MM.1S (cell line): ENCODE measurements around the gene ZNF346.

Experiments used
- DNase-seq: peaks from one replicate; pipeline ENCODE4 v3.0.0-alpha.2; 2015
- H2AFZ ChIP-seq: fragments of 300-600 bp; sonication (generic); 2 replicates; pipeline ENCODE4 v1.6.0; 2016; ENCODE audit warnings: antibody characterized with exemption, low read length
- H3F3A ChIP-seq: fragments of 300-600 bp; sonication (generic); 2 replicates; pipeline ENCODE4 v1.6.1; 2016; ENCODE audit warnings: mild to moderate bottlenecking, antibody characterized with exemption, low read length, moderate library complexity, mixed read lengths; ENCODE audit not compliant: insufficient read depth
- H3K27ac ChIP-seq: fragments of 300-600 bp; sonication (generic); 2 replicates; pipeline ENCODE4 v1.5.1; 2016; ENCODE audit warnings: mild to moderate bottlenecking, low read length
- H3K27me3 ChIP-seq: fragments of 300-600 bp; sonication (generic); replicated peaks from 2 replicates; pipeline ENCODE4 v1.6.0; 2016; ENCODE audit warnings: low read length; ENCODE audit not compliant: insufficient read depth
- H3K36me3 ChIP-seq: fragments of 300-600 bp; sonication (generic); replicated peaks from 2 replicates; pipeline ENCODE4 v1.6.1; 2016; ENCODE audit warnings: mild to moderate bottlenecking, low read length, mixed read lengths; ENCODE audit not compliant: insufficient read depth
- H3K4me1 ChIP-seq: fragments of 300-600 bp; sonication (generic); 2 replicates; pipeline ENCODE4 v1.6.1; 2016; ENCODE audit warnings: low read length, mixed read lengths
- H3K4me2 ChIP-seq: fragments of 300-600 bp; sonication (generic); 2 replicates; pipeline ENCODE4 v1.6.0; 2016; ENCODE audit warnings: low read depth, low read length
- H3K4me3 ChIP-seq: fragments of 300-600 bp; sonication (generic); 2 replicates; pipeline ENCODE4 v1.5.1; 2016; ENCODE audit warnings: low read length, mixed read lengths
- H3K79me2 ChIP-seq: fragments of 300-600 bp; sonication (generic); 2 replicates; pipeline ENCODE4 v1.6.1; 2016; ENCODE audit warnings: mixed run types, low read length, mixed read lengths
- H3K9ac ChIP-seq: fragments of 300-600 bp; sonication (generic); 2 replicates; pipeline ENCODE4 v1.6.1; 2016; ENCODE audit warnings: low read length, mixed read lengths
- H3K9me2 ChIP-seq: fragments of 300-600 bp; sonication (generic); replicated peaks from 2 replicates; pipeline ENCODE4 v1.6.1; 2016; ENCODE audit warnings: mild to moderate bottlenecking, low read length, mixed read lengths; ENCODE audit not compliant: insufficient read depth
- H3K9me3 ChIP-seq: fragments of 300-600 bp; sonication (generic); replicated peaks from 2 replicates; pipeline ENCODE4 v1.6.1; 2016; ENCODE audit warnings: mild to moderate bottlenecking, low read length, mixed read lengths; ENCODE audit not compliant: insufficient read depth
- H4K20me1 ChIP-seq: fragments of 300-600 bp; sonication (generic); 2 replicates; pipeline ENCODE4 v1.6.1; 2016; ENCODE audit warnings: mild to moderate bottlenecking, low read length, moderate library complexity, mixed read lengths; ENCODE audit not compliant: insufficient read depth
- CTCF ChIP-seq: fragments of 300-600 bp; sonication (generic); IDR thresholded peaks from 2 replicates; pipeline ENCODE4 v1.5.1; 2016; ENCODE audit warnings: antibody characterized with exemption, low read length, mixed read lengths
- EZH2 ChIP-seq: fragments of 300-600 bp; sonication (generic); optimal IDR thresholded peaks from 2 replicates; pipeline ENCODE3; 2017; ENCODE audit warnings: low read depth, mild to moderate bottlenecking, antibody characterized with exemption, low read length, mixed read lengths
- EZH2phosphoT487 ChIP-seq: fragments of 300-600 bp; sonication (generic); IDR thresholded peaks from 2 replicates; pipeline ENCODE4 v1.6.1; 2018; ENCODE audit warnings: antibody characterized with exemption, low read length

ZNF346 gene

DNA sequence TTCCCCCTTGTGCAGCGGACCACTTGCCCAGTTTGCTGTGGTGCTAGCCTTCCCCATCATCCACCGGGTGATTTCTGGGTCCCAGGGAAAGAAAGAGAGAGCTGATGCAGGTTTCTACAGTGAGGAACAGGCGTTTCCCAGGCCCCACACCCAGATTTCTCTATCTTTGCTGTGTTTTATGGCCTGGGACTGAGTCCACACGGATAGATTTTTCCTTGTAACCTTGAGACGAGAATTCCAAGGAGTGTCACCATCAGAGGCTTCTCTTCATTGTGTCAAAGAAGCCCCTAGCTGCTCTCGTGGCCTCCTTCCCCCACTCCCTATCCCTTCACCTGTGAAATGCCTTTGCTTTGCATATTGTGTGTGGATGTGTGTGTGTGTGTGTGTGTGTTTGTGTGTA lies 43.0 kb downstream of the ZNF346 start:
- Histone ChIP-seq H3K79me2 (no peaks in the 10 kb centered on the region), H3K9me2 (no peaks in the 10 kb centered on the region), H3K27ac (no peak overlapping the region), H3K27me3 (no peaks in the 10 kb centered on the region), H2AFZ (no peak overlapping the region), H3F3A (no peaks in the 10 kb centered on the region), H3K9me3 (no peaks in the 10 kb centered on the region), H3K4me3 (no peak overlapping the region), H3K4me2 (no peak overlapping the region), H3K9ac (no peak overlapping the region), H3K36me3 (no peaks in the 10 kb centered on the region), H3K4me1 (no peaks in the 10 kb centered on the region), H4K20me1 (no peaks in the 10 kb centered on the region)
- DNase-seq: no peak
- TF ChIP-seq EZH2 (no peak), CTCF (no peak), EZH2phosphoT487 (no peak)

- TF ChIP-seq EZH2phosphoT487: no peak
- no peak for TF ChIP-seq CTCF
- no peak for TF ChIP-seq EZH2
- Histone ChIP-seq H3K36me3 (no peaks in the 10 kb centered on the region), H3K4me3 (no peak overlapping the region), H3F3A (no peaks in the 10 kb centered on the region), H4K20me1 (no peaks in the 10 kb centered on the region), H3K9me3 (no peaks in the 10 kb centered on the region), H3K4me2 (no peak overlapping the region), H3K4me1 (no peaks in the 10 kb centered on the region), H3K27me3 (no peaks in the 10 kb centered on the region), H3K9ac (no peak overlapping the region), H3K27ac (no peak overlapping the region), H2AFZ (no peak overlapping the region), H3K79me2 (no peaks in the 10 kb centered on the region), H3K9me2 (no peaks in the 10 kb centered on the region)
- DNase-seq: no peak
Observed at GRCh38 chr5:177066224-177066623, 43.7 kb downstream of the ZNF346 start.

DNA sequence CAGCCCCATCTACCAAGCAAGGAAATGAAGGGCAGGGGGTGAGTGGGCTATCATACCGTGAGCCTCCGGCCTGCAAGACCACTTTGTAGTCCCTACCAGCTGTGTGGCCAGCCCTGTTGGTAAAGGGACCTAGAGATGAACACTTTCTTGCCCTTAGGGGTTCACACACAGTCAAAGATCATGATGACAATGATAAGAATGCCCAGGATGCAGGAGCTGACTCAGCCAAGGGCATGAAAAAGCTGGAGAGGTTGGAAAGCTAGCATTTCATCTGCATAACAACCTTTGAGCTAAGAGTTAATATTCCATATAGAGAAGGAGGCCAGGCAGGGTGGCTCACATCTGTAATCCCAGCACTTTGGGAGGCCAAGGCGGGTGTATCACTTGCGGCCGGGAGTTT lies 45.0 kb downstream of the ZNF346 start:
- no peaks in the 10 kb centered on the region for H3K9me2 ChIP-seq
- no peak overlapping the region for H3K4me2 ChIP-seq
- no peaks in the 10 kb centered on the region for H3K79me2 ChIP-seq
- no peak for DNase-seq
- H3K9me3 ChIP-seq: no peaks in the 10 kb centered on the region
- no peaks in the 10 kb centered on the region for H3F3A ChIP-seq
- H3K36me3 ChIP-seq: no peaks in the 10 kb centered on the region
- H3K27me3 ChIP-seq: no peaks in the 10 kb centered on the region
- TF ChIP-seq EZH2: no peak
- no peak for TF ChIP-seq EZH2phosphoT487
- no peak for TF ChIP-seq CTCF
- H3K4me1 ChIP-seq: no peaks in the 10 kb centered on the region
- H3K4me3 ChIP-seq: no peak overlapping the region
- H2AFZ ChIP-seq: no peak overlapping the region
- H3K27ac ChIP-seq: no peak overlapping the region
- no peak overlapping the region for H3K9ac ChIP-seq
- no peaks in the 10 kb centered on the region for H4K20me1 ChIP-seq
